Measurements from ENCODE around the gene ILK. TPM values are rescaled to one million over a fixed set of nuclear protein-coding genes. Genes with fewer than 3 reads are reported as not detected.

ILK gene
- total RNA-seq, 1 experiment from 2014 or later = 117 TPM

DNA sequence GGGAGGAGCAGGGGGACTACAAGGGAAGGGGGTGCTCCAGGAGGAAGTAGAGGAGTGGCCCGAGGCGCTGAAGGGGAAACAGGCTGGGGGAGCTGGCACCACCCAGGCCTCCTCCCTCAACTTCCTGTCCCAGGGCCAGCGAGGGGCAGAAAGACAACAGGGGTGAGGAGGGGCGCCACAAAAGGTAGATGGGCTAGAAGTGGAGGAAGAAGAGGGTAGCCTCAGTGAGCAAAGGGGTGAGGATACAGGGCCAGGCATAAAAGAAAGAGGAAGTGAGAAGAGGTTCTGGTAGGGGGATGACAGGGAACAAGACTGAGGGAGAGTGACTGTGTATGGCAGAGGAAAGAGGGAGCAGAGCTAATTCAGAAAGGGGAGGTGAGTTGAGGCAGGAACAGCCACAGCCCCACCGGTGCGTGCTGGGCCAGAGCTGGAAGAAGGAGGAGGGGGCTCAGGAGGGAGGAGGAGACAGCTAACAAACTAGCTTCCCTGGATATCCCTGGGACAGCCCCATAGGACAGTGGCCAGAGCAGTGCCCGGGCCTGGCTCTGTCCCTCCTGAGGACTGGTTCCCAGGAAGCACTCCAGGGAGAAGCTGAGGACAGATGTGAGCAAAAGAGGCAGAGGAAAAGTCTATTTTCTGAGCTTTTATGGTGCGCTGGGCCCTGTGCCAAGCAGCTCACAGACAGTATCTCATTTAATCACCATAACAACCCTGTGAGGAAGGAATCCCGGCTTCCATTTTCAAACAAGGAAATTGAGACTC is 43.5 kb downstream of the ILK start:
- H3K27ac Mint-ChIP-seq (ENCODE audit: unreplicated experiment) = no peak overlapping the region
- no peaks in the 10 kb centered on the region for H3K36me3 Mint-ChIP-seq (ENCODE audit: insufficient read depth, unreplicated experiment)
- H3K4me3 Mint-ChIP-seq (ENCODE audit: unreplicated experiment) = no peak overlapping the region
- H3K27me3 Mint-ChIP-seq (ENCODE audit: insufficient read depth, unreplicated experiment) = no peaks in the 10 kb centered on the region
- Histone ChIP-seq H3K36me3 (ENCODE audit: control insufficient read depth, insufficient read depth, low read length) (no peaks in the 10 kb centered on the region), H3K27me3 (replicated peaks; ENCODE audit: control insufficient read depth, insufficient read depth, low read length) (no peaks in the 10 kb centered on the region; the same call in 1 of the 2 replicates), H3K4me3 (ENCODE audit: low read depth, low read length) (no peak overlapping the region), H3K4me1 (peaks cover 8% of the 10 kb centered on the region; the same call in 1 of the 2 replicates), H3K9me3 (no peaks in the 10 kb centered on the region)
- no peak for DNase-seq
- no peaks in the 10 kb centered on the region for H3K4me1 Mint-ChIP-seq (ENCODE audit: low read depth, unreplicated experiment)
- TF ChIP-seq, protein P1, sequence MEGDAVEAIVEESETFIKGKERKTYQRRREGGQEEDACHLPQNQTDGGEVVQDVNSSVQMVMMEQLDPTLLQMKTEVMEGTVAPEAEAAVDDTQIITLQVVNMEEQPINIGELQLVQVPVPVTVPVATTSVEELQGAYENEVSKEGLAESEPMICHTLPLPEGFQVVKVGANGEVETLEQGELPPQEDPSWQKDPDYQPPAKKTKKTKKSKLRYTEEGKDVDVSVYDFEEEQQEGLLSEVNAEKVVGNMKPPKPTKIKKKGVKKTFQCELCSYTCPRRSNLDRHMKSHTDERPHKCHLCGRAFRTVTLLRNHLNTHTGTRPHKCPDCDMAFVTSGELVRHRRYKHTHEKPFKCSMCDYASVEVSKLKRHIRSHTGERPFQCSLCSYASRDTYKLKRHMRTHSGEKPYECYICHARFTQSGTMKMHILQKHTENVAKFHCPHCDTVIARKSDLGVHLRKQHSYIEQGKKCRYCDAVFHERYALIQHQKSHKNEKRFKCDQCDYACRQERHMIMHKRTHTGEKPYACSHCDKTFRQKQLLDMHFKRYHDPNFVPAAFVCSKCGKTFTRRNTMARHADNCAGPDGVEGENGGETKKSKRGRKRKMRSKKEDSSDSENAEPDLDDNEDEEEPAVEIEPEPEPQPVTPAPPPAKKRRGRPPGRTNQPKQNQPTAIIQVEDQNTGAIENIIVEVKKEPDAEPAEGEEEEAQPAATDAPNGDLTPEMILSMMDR (IDR thresholded peaks at IDR 0.05; ENCODE audit: insufficient read depth in 1 of 2, low read depth in 1 of 2, low read length in 1 of 2, severe bottlenecking in 1 of 2, unreplicated experiment in 1 of 2) = no peak
- POLR2A ChIA-PET = no interaction called here
- no TSS peak for BruUV-seq (replicated peaks)
- intact Hi-C loops (cut with micrococcal nuclease; ENCODE audit: unreplicated experiment) = no loop called here
- CTCF ChIA-PET = interaction anchor here (0.7 kb wide), 1 partner anchor 36 kb away, joined by 4 read pairs; the partner anchor contains the start of gene MRPL17
- H3K9me3 Mint-ChIP-seq (ENCODE audit: unreplicated experiment) = no peaks in the 10 kb centered on the region

DNA sequence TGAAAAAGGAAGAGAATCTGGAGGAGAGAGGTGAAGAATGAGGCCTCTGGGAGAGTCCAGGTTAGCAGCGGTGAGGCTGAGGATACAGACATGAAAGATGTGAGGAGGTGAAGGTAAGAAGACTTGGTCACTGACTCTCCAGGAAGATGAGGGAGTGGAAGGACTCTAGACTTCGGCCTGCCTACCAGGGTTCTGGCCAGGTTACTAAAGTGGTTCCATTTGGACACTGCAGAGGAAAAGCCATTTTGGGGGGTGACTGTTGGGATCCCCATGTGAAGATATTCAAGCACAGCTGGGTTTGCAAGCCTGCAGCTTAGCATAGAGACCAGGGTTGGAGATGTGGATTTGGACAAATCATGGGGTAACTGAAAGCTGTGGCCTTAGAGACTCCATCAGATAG is 44.3 kb downstream of the ILK start:
- TF ChIP-seq, protein P1 (IDR thresholded peaks at IDR 0.05; ENCODE audit: insufficient read depth in 1 of 2, low read depth in 1 of 2, low read length in 1 of 2, severe bottlenecking in 1 of 2, unreplicated experiment in 1 of 2) = no peak
- CTCF ChIA-PET = interaction anchor here (0.7 kb wide), 1 partner anchor 35 kb away, joined by 4 read pairs; the partner anchor contains the start of gene MRPL17
- H3K36me3 ChIP-seq (ENCODE audit: control insufficient read depth, insufficient read depth, low read length) = no peaks in the 10 kb centered on the region
- H3K27me3 ChIP-seq (replicated peaks; ENCODE audit: control insufficient read depth, insufficient read depth, low read length) = no peaks in the 10 kb centered on the region; the same call in 1 of the 2 replicates
- H3K9me3 Mint-ChIP-seq (ENCODE audit: unreplicated experiment) = no peaks in the 10 kb centered on the region
- no peak overlapping the region for H3K4me3 Mint-ChIP-seq (ENCODE audit: unreplicated experiment)
- no peaks in the 10 kb centered on the region for H3K36me3 Mint-ChIP-seq (ENCODE audit: insufficient read depth, unreplicated experiment)
- H3K4me1 ChIP-seq = peaks cover 8% of the 10 kb centered on the region; the same call in 1 of the 2 replicates
- no peaks in the 10 kb centered on the region for H3K9me3 ChIP-seq
- no peak overlapping the region for H3K4me3 ChIP-seq (ENCODE audit: low read depth, low read length)
- H3K27me3 Mint-ChIP-seq (ENCODE audit: insufficient read depth, unreplicated experiment) = no peaks in the 10 kb centered on the region
- POLR2A ChIA-PET = no interaction called here
- intact Hi-C loops (cut with micrococcal nuclease; ENCODE audit: unreplicated experiment) = no loop called here
- BruUV-seq (replicated peaks) = no TSS peak
- no peaks in the 10 kb centered on the region for H3K4me1 Mint-ChIP-seq (ENCODE audit: low read depth, unreplicated experiment)
- no peak for DNase-seq
- H3K27ac Mint-ChIP-seq (ENCODE audit: unreplicated experiment) = no peak overlapping the region

DNA sequence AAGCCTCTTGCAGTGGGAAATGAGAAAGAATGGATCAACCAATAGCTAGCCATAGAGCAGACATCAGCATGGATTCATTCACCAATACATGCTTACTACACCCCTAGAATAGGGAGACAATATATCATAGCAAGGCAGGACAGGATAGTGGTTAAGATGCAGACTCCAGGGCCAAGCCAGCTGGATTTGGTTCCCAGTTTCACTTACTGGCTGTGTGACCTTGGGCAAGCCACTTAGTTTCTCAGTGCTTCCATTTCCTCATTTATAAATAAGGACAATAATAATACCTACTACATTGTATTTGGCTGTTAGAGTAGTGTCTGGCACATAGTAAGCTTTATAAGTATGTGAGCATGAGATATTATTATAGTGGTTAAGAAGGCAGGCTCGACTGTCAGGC is 44.9 kb downstream of the ILK start:
- no peaks in the 10 kb centered on the region for H3K4me1 Mint-ChIP-seq (ENCODE audit: low read depth, unreplicated experiment)
- BruUV-seq (replicated peaks) = no TSS peak
- POLR2A ChIA-PET = no interaction called here
- Histone ChIP-seq H3K27me3 (replicated peaks; ENCODE audit: control insufficient read depth, insufficient read depth, low read length) (no peaks in the 10 kb centered on the region), H3K4me3 (ENCODE audit: low read depth, low read length) (no peak overlapping the region), H3K4me1 (peaks cover 8% of the 10 kb centered on the region; the same call in 1 of the 2 replicates), H3K9me3 (no peaks in the 10 kb centered on the region), H3K36me3 (ENCODE audit: control insufficient read depth, insufficient read depth, low read length) (no peaks in the 10 kb centered on the region)
- no peaks in the 10 kb centered on the region for H3K27me3 Mint-ChIP-seq (ENCODE audit: insufficient read depth, unreplicated experiment)
- no peaks in the 10 kb centered on the region for H3K9me3 Mint-ChIP-seq (ENCODE audit: unreplicated experiment)
- TF ChIP-seq, protein P1 (IDR thresholded peaks at IDR 0.05; ENCODE audit: insufficient read depth in 1 of 2, low read depth in 1 of 2, low read length in 1 of 2, severe bottlenecking in 1 of 2, unreplicated experiment in 1 of 2) = no peak
- no peaks in the 10 kb centered on the region for H3K36me3 Mint-ChIP-seq (ENCODE audit: insufficient read depth, unreplicated experiment)
- no peak for DNase-seq
- H3K27ac Mint-ChIP-seq (ENCODE audit: unreplicated experiment) = no peak overlapping the region
- intact Hi-C loops (cut with micrococcal nuclease; ENCODE audit: unreplicated experiment) = no loop called here
- CTCF ChIA-PET = interaction anchor here (0.5 to 0.7 kb wide), 3 partner anchors 23 to 58 kb away, joined by 3 read pairs; no protein-coding TSS in a partner anchor
- no peak overlapping the region for H3K4me3 Mint-ChIP-seq (ENCODE audit: unreplicated experiment)

Data from Caco-2 (cell line).